Neuronal stem cell (in vitro differentiated cells): ENCODE data around the gene CACNG5.

ENCODE experiments used
- DNase-seq: peaks from one replicate; pipeline ENCODE4 v3.0.0-alpha.2; 2013; ENCODE audit warnings: low spot score
- H2AFZ ChIP-seq: one replicate; pipeline ENCODE4 v1.6.1; 2013; ENCODE audit warnings: mild to moderate bottlenecking, low read length, inconsistent platforms
- H2AK5ac ChIP-seq: 2 replicates; pipeline ENCODE4 v1.6.1; 2013; ENCODE audit warnings: low read depth, mild to moderate bottlenecking, inconsistent platforms, low read length, moderate library complexity, mixed read lengths
- H2BK120ac ChIP-seq: 2 replicates; pipeline ENCODE4 v1.6.1; 2013; ENCODE audit warnings: low read depth, mild to moderate bottlenecking, inconsistent platforms, low read length, moderate library complexity, mixed read lengths
- H2BK12ac ChIP-seq: one replicate; pipeline ENCODE4 v1.6.1; 2013; ENCODE audit warnings: low read length, inconsistent platforms
- H2BK15ac ChIP-seq: 2 replicates; pipeline ENCODE4 v1.6.1; 2013; ENCODE audit warnings: mild to moderate bottlenecking, low read length, inconsistent platforms, mixed read lengths
- H2BK5ac ChIP-seq: one replicate; pipeline ENCODE4 v1.6.1; 2013; ENCODE audit warnings: inconsistent platforms, mild to moderate bottlenecking, low read length, moderate library complexity
- H3K14ac ChIP-seq: one replicate; pipeline ENCODE4 v1.6.1; 2013; ENCODE audit warnings: low read length, inconsistent platforms
- H3K18ac ChIP-seq: 2 replicates; pipeline ENCODE4 v1.6.1; 2013; ENCODE audit warnings: low read length, inconsistent platforms
- H3K23ac ChIP-seq: 2 replicates; pipeline ENCODE4 v1.6.1; 2013; ENCODE audit warnings: low read depth, mild to moderate bottlenecking, mixed read lengths, low read length, inconsistent platforms; ENCODE audit not compliant: poor library complexity
- H3K27ac ChIP-seq: replicated peaks from 3 replicates; pipeline ENCODE4 v1.5.1; 2013; ENCODE audit warnings: low read length, inconsistent platforms
- H3K27me3 ChIP-seq, 3 experiments: 2 replicates each; pipeline ENCODE4 v1.6.1; 2013; ENCODE audit warnings: low read length in 3 of 3, mild to moderate bottlenecking in 2 of 3, inconsistent platforms in 1 of 3, low read depth in 1 of 3, mixed read lengths in 1 of 3, moderate library complexity in 1 of 3; ENCODE audit not compliant: control insufficient read depth in 3 of 3, insufficient read depth in 3 of 3
- H3K36me3 ChIP-seq, 2 donors: replicated peaks in 1 of 2; 2 replicates each; pipeline ENCODE4 v1.6.1; 2013; ENCODE audit warnings: low read length in 2 of 2; ENCODE audit not compliant: control insufficient read depth in 2 of 2, insufficient read depth in 2 of 2
- H3K4ac ChIP-seq: 2 replicates; pipeline ENCODE4 v1.6.1; 2013; ENCODE audit warnings: inconsistent platforms, mild to moderate bottlenecking, low read length, moderate library complexity
- H3K4me1 ChIP-seq, 2 donors: 1 replicate in 1 of 2; 2 replicates in 1 of 2; pipeline ENCODE4 v1.6.1; 2013; ENCODE audit warnings: low read length in 2 of 2, low read depth in 1 of 2; ENCODE audit not compliant: control insufficient read depth in 2 of 2, insufficient read depth in 1 of 2
- H3K4me2 ChIP-seq: one replicate; pipeline ENCODE4 v1.6.1; 2013; ENCODE audit warnings: mild to moderate bottlenecking, low read length, inconsistent platforms; ENCODE audit not compliant: insufficient read depth, poor library complexity, severe bottlenecking
- H3K4me3 ChIP-seq, 2 donors: 2 replicates each; pipeline ENCODE4 v1.5.1; 2013; ENCODE audit warnings: low read length in 2 of 2, mild to moderate bottlenecking in 2 of 2, inconsistent platforms in 1 of 2, moderate library complexity in 1 of 2
- H3K79me1 ChIP-seq: one replicate; pipeline ENCODE4 v1.6.1; 2013; ENCODE audit warnings: low read depth, mild to moderate bottlenecking, inconsistent platforms, low read length, moderate library complexity
- H3K9ac ChIP-seq: one replicate; pipeline ENCODE4 v1.6.1; 2013; ENCODE audit warnings: mild to moderate bottlenecking, low read depth, low read length, inconsistent platforms; ENCODE audit not compliant: poor library complexity
- H3K9me3 ChIP-seq, 2 donors: replicated peaks in 1 of 2; 2 replicates each; pipeline versions ENCODE3 to v1.6.1; 2013; ENCODE audit warnings: low read length in 2 of 2, mild to moderate bottlenecking in 2 of 2, inconsistent platforms in 1 of 2, low read depth in 1 of 2, mixed read lengths in 1 of 2, moderate library complexity in 1 of 2; ENCODE audit not compliant: control insufficient read depth in 2 of 2, insufficient read depth in 1 of 2
- H4K8ac ChIP-seq: one replicate; pipeline ENCODE4 v1.6.1; 2013; ENCODE audit warnings: low read depth, mild to moderate bottlenecking, inconsistent platforms, low read length, moderate library complexity
- H4K91ac ChIP-seq: one replicate; pipeline ENCODE4 v1.6.1; 2013; ENCODE audit warnings: low read length, low read depth, mild to moderate bottlenecking, inconsistent platforms; ENCODE audit not compliant: poor library complexity
- WGBS, 2 donors: extraction: QIAGEN DNeasy Blood & Tissue Kit; methylation state at CpG; one replicate each; pipeline ENCODE4 v1.1.7; 2013; ENCODE audit warnings: missing lambda C conversion rate in 2 of 2, mixed read lengths in 1 of 2; ENCODE audit not compliant: insufficient read length in 2 of 2, insufficient replicate concordance in 1 of 2; ENCODE audit errors: extremely low coverage in 2 of 2; 5-methylcytosine and 5-hydroxymethylcytosine counted together

CACNG5 gene

GRCh38 chr17:66817750-66818149 is 17.2 kb upstream of the CACNG5 start:
- Histone ChIP-seq H4K8ac (no peak overlapping the region), H3K4me1 (peaks cover 0 to 16% of the 10 kb centered on the region in 2 donors), H4K91ac (no peak overlapping the region), H3K9me3 (peaks cover 2 to 4% of the 10 kb centered on the region in 2 donors), H3K4ac (no peak overlapping the region), H2BK5ac (no peak overlapping the region), H2BK120ac (no peak overlapping the region), H3K27ac (no peak overlapping the region), H3K27me3 (no peaks in the 10 kb centered on the region), H2AFZ (no peak overlapping the region), H2BK15ac (no peak overlapping the region), H2BK12ac (no peak overlapping the region), H3K9ac (no peak overlapping the region), H2AK5ac (no peak overlapping the region), H3K4me2 (no peak overlapping the region), H3K36me3 (no peaks in the 10 kb centered on the region), H3K79me1 (no peaks in the 10 kb centered on the region), H3K18ac (no peak overlapping the region), H3K23ac (no peak overlapping the region), H3K14ac (no peak overlapping the region), H3K4me3 (no peak overlapping the region)
- DNase-seq: no peak
- WGBS, 2 donors: no CpG with 5 or more reads among the region's 1 CpG

GRCh38 chr17:66819466-66819865 is 15.5 kb upstream of the CACNG5 start:
- no peak overlapping the region for H4K91ac ChIP-seq
- peaks cover 0 to 5% of the 10 kb centered on the region in 2 donors for H3K4me1 ChIP-seq
- peaks cover 0 to 1% (median 0%) of the 10 kb centered on the region in 3 experiments for H3K27me3 ChIP-seq
- no peak overlapping the region for H4K8ac ChIP-seq
- H3K9ac ChIP-seq: no peak overlapping the region
- H2AK5ac ChIP-seq: no peak overlapping the region
- no peak overlapping the region for H3K27ac ChIP-seq
- no peak overlapping the region for H3K4ac ChIP-seq
- no CpG with 5 or more reads among the region's 6 CpGs for WGBS, 2 donors
- no peak for DNase-seq
- H2BK120ac ChIP-seq: no peak overlapping the region
- H2BK12ac ChIP-seq: no peak overlapping the region
- H2BK15ac ChIP-seq: no peak overlapping the region
- no peak overlapping the region for H2AFZ ChIP-seq
- H3K4me3 ChIP-seq: no peak overlapping the region
- H3K14ac ChIP-seq: no peak overlapping the region
- no peak overlapping the region for H3K18ac ChIP-seq
- H3K9me3 ChIP-seq: peaks cover 2 to 4% of the 10 kb centered on the region in 2 donors
- H3K79me1 ChIP-seq: no peaks in the 10 kb centered on the region
- H3K23ac ChIP-seq: no peak overlapping the region
- no peaks in the 10 kb centered on the region for H3K36me3 ChIP-seq
- H2BK5ac ChIP-seq: no peak overlapping the region
- H3K4me2 ChIP-seq: no peak overlapping the region

- no peak overlapping the region for H3K23ac ChIP-seq
- H3K27ac ChIP-seq: no peak overlapping the region
- H3K14ac ChIP-seq: no peak overlapping the region
- H3K9me3 ChIP-seq: peaks cover 2 to 4% of the 10 kb centered on the region in 2 donors
- peaks cover 0 to 5% of the 10 kb centered on the region in 2 donors for H3K4me1 ChIP-seq
- no peak overlapping the region for H3K4ac ChIP-seq
- no CpG with 5 or more reads among the region's 8 CpGs for WGBS, 2 donors
- no peak for DNase-seq
- H4K8ac ChIP-seq: no peak overlapping the region
- H3K9ac ChIP-seq: no peak overlapping the region
- no peak overlapping the region for H2AFZ ChIP-seq
- no peaks in the 10 kb centered on the region for H3K79me1 ChIP-seq
- H2BK12ac ChIP-seq: no peak overlapping the region
- no peak overlapping the region for H4K91ac ChIP-seq
- peaks cover 0 to 9% (median 0%) of the 10 kb centered on the region in 3 experiments for H3K27me3 ChIP-seq
- no peak overlapping the region for H3K4me3 ChIP-seq
- no peak overlapping the region for H2BK120ac ChIP-seq
- no peaks in the 10 kb centered on the region for H3K36me3 ChIP-seq
- no peak overlapping the region for H2BK15ac ChIP-seq
- no peak overlapping the region for H2AK5ac ChIP-seq
- H3K4me2 ChIP-seq: no peak overlapping the region
- H2BK5ac ChIP-seq: no peak overlapping the region
- no peak overlapping the region for H3K18ac ChIP-seq
These were observed 12.9 kb upstream of the CACNG5 start for GRCh38 chr17:66822009-66822408.

- Histone ChIP-seq H2BK120ac (no peak overlapping the region), H4K8ac (no peak overlapping the region), H3K4me3 (no peak overlapping the region), H3K79me1 (no peaks in the 10 kb centered on the region), H3K4me2 (no peak overlapping the region), H2AK5ac (no peak overlapping the region), H3K18ac (no peak overlapping the region), H2BK12ac (no peak overlapping the region), H2BK5ac (no peak overlapping the region), H3K4me1 (peaks cover 5 to 15% of the 10 kb centered on the region in 2 donors), H3K23ac (no peak overlapping the region), H3K27ac (no peak overlapping the region), H3K9me3 (no peaks in the 10 kb centered on the region), H2BK15ac (no peak overlapping the region), H3K27me3 (peaks cover 0 to 27% (median 4%) of the 10 kb centered on the region in 3 experiments), H3K4ac (no peak overlapping the region), H3K9ac (no peak overlapping the region), H3K14ac (no peak overlapping the region), H2AFZ (no peak overlapping the region), H4K91ac (no peak overlapping the region), H3K36me3 (no peaks in the 10 kb centered on the region)
- WGBS, 2 donors: no CpG with 5 or more reads among the region's 6 CpGs
- no peak for DNase-seq
These were observed 8.1 kb upstream of the CACNG5 start for GRCh38 chr17:66826856-66827255.
